Fibroblast of lung (primary cell): Measurements from ENCODE around the gene C7. TPM values are rescaled to one million over a fixed set of nuclear protein-coding genes. Genes with fewer than 3 reads are reported as not detected.

ENCODE experiments used
- DNase-seq, 2 donors: peaks; one replicate each; pipeline versions ENCODE4 v3.0.0 to v3.0.0-alpha.2; 2010; ENCODE audit warnings: low read depth in 2 of 2
- H2AFZ ChIP-seq: 2 replicates; pipeline ENCODE4 v1.5.1; 2012; ENCODE audit warnings: low read length, control low read depth, inconsistent platforms
- H3K27ac ChIP-seq: 2 replicates; pipeline ENCODE4 v1.5.1; 2011; ENCODE audit warnings: low read length, control low read depth; ENCODE audit not compliant: insufficient read depth
- H3K27me3 ChIP-seq: 2 replicates; pipeline ENCODE4 v1.5.1; 2011; ENCODE audit warnings: mild to moderate bottlenecking, low read length; ENCODE audit not compliant: control insufficient read depth, insufficient read depth
- H3K36me3 ChIP-seq: 2 replicates; pipeline ENCODE4 v1.5.1; 2011; ENCODE audit warnings: low read length; ENCODE audit not compliant: control insufficient read depth, insufficient read depth
- H3K4me1 ChIP-seq: 2 replicates; pipeline ENCODE4 v1.5.1; 2011; ENCODE audit warnings: low read length; ENCODE audit not compliant: control insufficient read depth, insufficient read depth; ENCODE audit errors: extremely low read depth
- H3K4me2 ChIP-seq: 2 replicates; pipeline ENCODE4 v1.5.1; 2011; ENCODE audit warnings: low read length, control low read depth; ENCODE audit not compliant: insufficient read depth; ENCODE audit errors: extremely low read depth
- H3K4me3 ChIP-seq, 4 experiments: fragments of 200-600 bp in 1 of 4; sonication (generic) in 1 of 4; replicated peaks in 1 of 4; 2 replicates each; pipeline ENCODE4 v1.5.1; 2011 to 2016; ENCODE audit warnings: low read length in 4 of 4, low read depth in 3 of 4, mild to moderate bottlenecking in 3 of 4, control low read depth in 2 of 4, inconsistent platforms in 1 of 4, mixed read lengths in 1 of 4; ENCODE audit not compliant: insufficient read depth in 1 of 4; ENCODE audit errors: control extremely low read depth in 1 of 4
- H3K79me2 ChIP-seq: 2 replicates; pipeline ENCODE4 v1.5.1; 2012; ENCODE audit warnings: mild to moderate bottlenecking, low read length, inconsistent platforms; ENCODE audit not compliant: control insufficient read depth, insufficient read depth
- H3K9ac ChIP-seq: 2 replicates; pipeline ENCODE4 v1.5.1; 2011; ENCODE audit warnings: mild to moderate bottlenecking, low read length, control low read depth; ENCODE audit not compliant: insufficient read depth
- H3K9me3 ChIP-seq: 2 replicates; pipeline ENCODE4 v1.5.1; 2012; ENCODE audit warnings: low read depth, low read length; ENCODE audit not compliant: control insufficient read depth, insufficient read depth
- H4K20me1 ChIP-seq: 2 replicates; pipeline ENCODE4 v1.5.1; 2011; ENCODE audit warnings: low read length; ENCODE audit not compliant: control insufficient read depth, insufficient read depth; ENCODE audit errors: extremely low read depth
- EZH2 ChIP-seq: IDR thresholded peaks from 2 replicates; pipeline ENCODE4 v1.5.1; 2012; ENCODE audit warnings: low read length, control low read depth, mild to moderate bottlenecking; ENCODE audit errors: missing control alignments
- polyA plus RNA-seq, 2 donors: library from polyadenylated mRNA; depleted of rRNA in 1 of 2; stranded (reverse) in 1 of 2; unstranded in 1 of 2; fragments of >200 nt; gene quantifications; 2 replicates each; pipeline ENCODE4 v1.2.1, GENCODE V29; 2011 to 2012; ENCODE audit warnings: missing spikeins in 1 of 2
- total RNA-seq: library from RNA; depleted of rRNA; stranded (reverse); fragments of >200 nt; gene quantifications from 2 replicates; pipeline ENCODE4 v1.2.1, GENCODE V29; 2014
- TF ChIP-seq, protein P1 (sequence below), 2 donors: IDR thresholded peaks in 1 of 2; conservative IDR thresholded peaks in 1 of 2; 1 replicate in 1 of 2; 2 replicates in 1 of 2; pipeline ENCODE4 v1.5.1; 2011 to 2012; ENCODE audit warnings: low read length in 2 of 2, control low read depth in 1 of 2, inconsistent platforms in 1 of 2, low read depth in 1 of 2, mild to moderate bottlenecking in 1 of 2

Gene C7
- total and polyA plus RNA-seq, 2 donors (not counting 1 experiment from before 2014, with no cell fraction given): under 0.01 to 1.5 TPM

DNA sequence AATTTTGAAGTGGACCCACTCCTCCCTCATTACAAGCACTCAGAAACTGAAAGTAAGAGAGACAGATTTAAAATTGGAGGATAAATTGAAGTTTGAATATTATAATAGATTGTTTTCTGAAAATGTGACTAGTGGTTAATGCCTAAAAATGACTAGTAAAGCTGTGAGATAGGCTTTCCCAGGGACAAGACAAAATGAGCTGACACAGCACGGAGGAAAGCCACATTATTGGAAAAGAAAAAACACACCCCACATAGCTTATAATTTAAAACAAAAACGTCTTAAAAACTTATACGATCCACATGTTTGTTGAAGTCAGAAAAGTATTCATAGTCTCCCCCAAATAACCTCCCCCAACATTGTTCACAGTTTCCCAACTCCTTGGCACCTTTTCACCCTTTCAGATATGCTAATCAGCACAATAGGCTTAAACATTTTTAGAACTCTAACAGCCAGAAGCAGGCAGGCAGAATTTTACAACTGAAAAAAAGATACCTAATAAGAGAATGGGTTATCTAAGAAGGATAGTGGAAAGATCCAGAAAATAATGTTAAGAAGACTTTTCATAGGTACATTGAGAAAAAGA lies 6.1 kb downstream of the C7 start:
- Histone ChIP-seq H2AFZ (peak overlapping the region; percentile 32), H3K4me1 (no peaks in the 10 kb centered on the region), H3K36me3 (no peaks in the 10 kb centered on the region), H3K9ac (no peak overlapping the region), H3K4me2 (peak overlapping the region; percentile 30), H4K20me1 (no peaks in the 10 kb centered on the region), H3K79me2 (no peaks in the 10 kb centered on the region), H3K4me3 (peak overlapping the region in 1 of 4 experiments; percentile 50), H3K27ac (no peak overlapping the region), H3K27me3 (no peaks in the 10 kb centered on the region), H3K9me3 (no peaks in the 10 kb centered on the region)
- no peak for TF ChIP-seq EZH2
- TF ChIP-seq, protein P1, sequence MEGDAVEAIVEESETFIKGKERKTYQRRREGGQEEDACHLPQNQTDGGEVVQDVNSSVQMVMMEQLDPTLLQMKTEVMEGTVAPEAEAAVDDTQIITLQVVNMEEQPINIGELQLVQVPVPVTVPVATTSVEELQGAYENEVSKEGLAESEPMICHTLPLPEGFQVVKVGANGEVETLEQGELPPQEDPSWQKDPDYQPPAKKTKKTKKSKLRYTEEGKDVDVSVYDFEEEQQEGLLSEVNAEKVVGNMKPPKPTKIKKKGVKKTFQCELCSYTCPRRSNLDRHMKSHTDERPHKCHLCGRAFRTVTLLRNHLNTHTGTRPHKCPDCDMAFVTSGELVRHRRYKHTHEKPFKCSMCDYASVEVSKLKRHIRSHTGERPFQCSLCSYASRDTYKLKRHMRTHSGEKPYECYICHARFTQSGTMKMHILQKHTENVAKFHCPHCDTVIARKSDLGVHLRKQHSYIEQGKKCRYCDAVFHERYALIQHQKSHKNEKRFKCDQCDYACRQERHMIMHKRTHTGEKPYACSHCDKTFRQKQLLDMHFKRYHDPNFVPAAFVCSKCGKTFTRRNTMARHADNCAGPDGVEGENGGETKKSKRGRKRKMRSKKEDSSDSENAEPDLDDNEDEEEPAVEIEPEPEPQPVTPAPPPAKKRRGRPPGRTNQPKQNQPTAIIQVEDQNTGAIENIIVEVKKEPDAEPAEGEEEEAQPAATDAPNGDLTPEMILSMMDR (conservative IDR thresholded peaks at IDR 0.05 in 1 of 2, IDR thresholded peaks at IDR 0.05 in 1 of 2; ENCODE audit: low read depth in 1 of 2, low read length in 2 of 2): no peak
- no peak for DNase-seq

- H3K27ac ChIP-seq: no peak overlapping the region
- no peaks in the 10 kb centered on the region for H3K27me3 ChIP-seq
- H3K79me2 ChIP-seq: no peaks in the 10 kb centered on the region
- H3K4me1 ChIP-seq: no peaks in the 10 kb centered on the region
- no peaks in the 10 kb centered on the region for H3K9me3 ChIP-seq
- no peak overlapping the region for H3K4me3 ChIP-seq
- no peak overlapping the region for H3K9ac ChIP-seq
- DNase-seq: no peak
- H3K36me3 ChIP-seq: no peaks in the 10 kb centered on the region
- H4K20me1 ChIP-seq: no peaks in the 10 kb centered on the region
- no peak overlapping the region for H3K4me2 ChIP-seq
- TF ChIP-seq EZH2: no peak
- TF ChIP-seq, protein P1 (conservative IDR thresholded peaks at IDR 0.05 in 1 of 2, IDR thresholded peaks at IDR 0.05 in 1 of 2; ENCODE audit: low read depth in 1 of 2, low read length in 2 of 2): no peak
- no peak overlapping the region for H2AFZ ChIP-seq
Measured at GRCh38 chr5:40916226-40916625, 6.9 kb downstream of the C7 start.

- TF ChIP-seq EZH2: no peak
- TF ChIP-seq, protein P1 (conservative IDR thresholded peaks at IDR 0.05 in 1 of 2, IDR thresholded peaks at IDR 0.05 in 1 of 2; ENCODE audit: low read depth in 1 of 2, low read length in 2 of 2): no peak
- Histone ChIP-seq H3K4me1 (no peaks in the 10 kb centered on the region), H3K4me2 (no peak overlapping the region), H3K27me3 (no peaks in the 10 kb centered on the region), H3K9ac (no peak overlapping the region), H4K20me1 (no peaks in the 10 kb centered on the region), H2AFZ (no peak overlapping the region), H3K4me3 (no peak overlapping the region), H3K36me3 (no peaks in the 10 kb centered on the region), H3K27ac (no peak overlapping the region), H3K9me3 (no peaks in the 10 kb centered on the region), H3K79me2 (no peaks in the 10 kb centered on the region)
- DNase-seq: no peak
Measured at GRCh38 chr5:40928886-40929448, 19.7 kb downstream of the C7 start.
